Measurements from ENCODE around the gene RFFL. TPM values are rescaled to one million over a fixed set of nuclear protein-coding genes. Genes with fewer than 3 reads are reported as not detected.

RFFL gene
- total RNA-seq, 2 donors from 2014 or later, result 12.2 to 20.1 TPM

DNA sequence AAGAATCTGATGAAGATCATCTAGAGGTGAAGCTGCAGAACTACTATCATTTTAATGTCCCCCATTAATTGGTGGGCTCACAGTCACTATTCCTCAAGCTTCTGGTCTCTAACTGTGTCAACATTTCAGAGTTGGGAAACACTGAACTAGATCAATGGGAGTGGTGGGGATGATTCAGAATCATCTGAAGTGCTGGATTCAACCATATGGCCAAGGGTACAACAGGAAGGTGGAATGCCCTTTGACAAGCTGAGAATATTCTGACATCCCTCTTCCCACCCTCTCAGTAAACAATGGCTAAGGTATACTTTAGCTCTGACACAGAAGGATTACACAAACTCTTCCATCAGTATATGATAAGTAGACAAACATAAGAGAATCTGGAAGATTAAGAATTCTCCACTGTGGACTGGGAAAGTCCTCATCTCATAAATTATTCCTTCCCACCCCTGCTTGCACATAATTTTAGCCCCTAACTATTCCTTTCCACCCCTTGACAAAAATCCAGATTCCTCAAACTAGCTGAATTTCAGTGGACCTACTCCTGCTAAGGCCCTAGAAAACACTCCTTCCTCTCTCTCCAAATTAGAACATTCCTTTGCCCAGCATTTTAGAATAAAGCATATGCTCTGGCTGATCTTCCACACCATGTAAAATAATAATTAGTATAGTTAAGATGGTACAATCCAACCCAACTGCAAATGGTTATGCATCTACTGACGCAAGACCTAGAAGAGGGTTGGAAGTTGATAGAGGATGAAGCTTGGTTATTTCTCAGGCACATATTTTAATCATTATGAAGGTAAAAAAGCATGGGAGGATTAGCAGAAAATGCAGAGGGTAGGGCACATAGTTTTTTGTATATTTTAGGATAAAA lies 16.3 kb upstream of the RFFL start:
- H3K9me3 ChIP-seq, result no peaks in the 10 kb centered on the region
- H3K27me3 ChIP-seq, result no peaks in the 10 kb centered on the region
- H3K36me3 ChIP-seq, result no peaks in the 10 kb centered on the region
- no peak for DNase-seq (ENCODE audit: low spot score)
- TF ChIP-seq, protein P1, sequence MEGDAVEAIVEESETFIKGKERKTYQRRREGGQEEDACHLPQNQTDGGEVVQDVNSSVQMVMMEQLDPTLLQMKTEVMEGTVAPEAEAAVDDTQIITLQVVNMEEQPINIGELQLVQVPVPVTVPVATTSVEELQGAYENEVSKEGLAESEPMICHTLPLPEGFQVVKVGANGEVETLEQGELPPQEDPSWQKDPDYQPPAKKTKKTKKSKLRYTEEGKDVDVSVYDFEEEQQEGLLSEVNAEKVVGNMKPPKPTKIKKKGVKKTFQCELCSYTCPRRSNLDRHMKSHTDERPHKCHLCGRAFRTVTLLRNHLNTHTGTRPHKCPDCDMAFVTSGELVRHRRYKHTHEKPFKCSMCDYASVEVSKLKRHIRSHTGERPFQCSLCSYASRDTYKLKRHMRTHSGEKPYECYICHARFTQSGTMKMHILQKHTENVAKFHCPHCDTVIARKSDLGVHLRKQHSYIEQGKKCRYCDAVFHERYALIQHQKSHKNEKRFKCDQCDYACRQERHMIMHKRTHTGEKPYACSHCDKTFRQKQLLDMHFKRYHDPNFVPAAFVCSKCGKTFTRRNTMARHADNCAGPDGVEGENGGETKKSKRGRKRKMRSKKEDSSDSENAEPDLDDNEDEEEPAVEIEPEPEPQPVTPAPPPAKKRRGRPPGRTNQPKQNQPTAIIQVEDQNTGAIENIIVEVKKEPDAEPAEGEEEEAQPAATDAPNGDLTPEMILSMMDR (IDR thresholded peaks at IDR 0.05), result no peak
- peaks cover 0 to 14% of the 10 kb centered on the region in 2 donors for H3K4me1 ChIP-seq
- no peak overlapping the region for H3K4me3 ChIP-seq
- no peak overlapping the region for H3K27ac ChIP-seq

DNA sequence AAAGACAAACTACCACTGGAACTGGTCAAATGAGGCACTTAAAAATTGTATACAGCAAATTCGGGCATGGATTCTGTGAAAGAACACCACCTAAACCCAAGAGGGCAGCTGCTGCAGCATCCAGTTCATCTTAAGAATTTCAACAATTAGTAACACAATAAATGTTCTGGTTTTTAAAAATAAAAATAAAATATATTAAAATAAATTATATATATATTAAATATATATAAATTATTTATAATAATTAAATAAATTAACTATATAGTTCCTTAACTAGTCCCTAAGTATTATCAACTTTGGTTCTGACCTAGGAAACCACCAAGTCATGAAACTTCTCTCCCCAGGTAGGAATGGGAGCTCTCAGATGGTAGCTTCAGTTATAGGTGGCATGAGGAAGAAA lies 13.4 kb upstream of the RFFL start:
- no peak for DNase-seq (ENCODE audit: low spot score)
- TF ChIP-seq, protein P1 (IDR thresholded peaks at IDR 0.05), result no peak
- H3K9me3 ChIP-seq, result no peaks in the 10 kb centered on the region
- H3K27ac ChIP-seq, result no peak overlapping the region
- no peaks in the 10 kb centered on the region for H3K27me3 ChIP-seq
- H3K36me3 ChIP-seq, result no peaks in the 10 kb centered on the region
- peaks cover 0 to 6% of the 10 kb centered on the region in 2 donors for H3K4me1 ChIP-seq
- H3K4me3 ChIP-seq, result no peak overlapping the region

DNA sequence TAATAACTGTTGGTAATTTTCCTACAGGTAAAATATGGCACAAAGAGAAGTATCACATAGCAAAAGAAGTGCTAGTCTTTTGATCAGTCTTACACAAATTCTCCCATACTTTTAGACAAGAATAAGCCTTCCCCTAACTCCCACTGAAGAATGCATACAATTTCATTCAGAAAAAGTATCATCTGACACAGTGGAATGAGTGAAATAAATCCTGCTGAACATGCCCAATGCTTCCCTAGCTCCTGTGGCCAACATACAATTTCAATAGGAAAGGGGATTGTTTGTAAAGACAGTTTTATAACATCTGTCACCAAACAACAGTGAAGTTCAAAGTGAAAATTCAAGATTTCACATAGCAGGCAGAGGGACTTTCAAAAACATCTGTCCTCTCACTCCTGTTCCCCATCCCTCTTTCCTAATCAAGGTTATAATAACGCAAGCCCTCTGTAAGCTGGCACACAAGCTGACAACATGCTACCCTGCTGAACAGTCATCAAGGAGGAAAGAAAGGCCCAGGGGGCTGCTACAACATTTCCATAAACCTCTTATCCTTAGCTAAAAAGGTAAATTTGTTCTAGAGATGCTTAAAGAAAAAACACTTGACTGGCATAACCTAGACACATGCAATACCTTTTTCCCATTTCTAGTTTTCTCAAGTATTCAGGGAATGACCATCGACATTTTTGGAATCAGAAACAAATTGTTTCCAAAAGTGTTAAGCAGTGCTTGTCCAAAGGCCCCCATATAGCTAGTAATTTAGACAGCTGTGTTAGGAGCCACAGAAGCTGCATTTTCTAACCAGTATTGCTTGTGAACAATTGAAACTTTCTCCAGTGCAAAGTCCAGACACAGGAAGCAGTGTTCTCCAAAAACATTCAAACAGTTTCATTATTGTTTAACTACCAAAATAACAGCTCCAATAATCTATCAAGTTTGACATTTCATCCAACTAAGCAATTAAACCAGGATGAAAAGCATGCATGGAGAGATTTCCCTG lies 11.5 kb upstream of the RFFL start:
- H3K27me3 ChIP-seq, result no peaks in the 10 kb centered on the region
- TF ChIP-seq, protein P1 (IDR thresholded peaks at IDR 0.05), result no peak
- DNase-seq (ENCODE audit: low spot score), result no peak
- H3K4me3 ChIP-seq, result no peak overlapping the region
- H3K27ac ChIP-seq, result no peak overlapping the region
- no peaks in the 10 kb centered on the region for H3K9me3 ChIP-seq
- H3K4me1 ChIP-seq, result peaks cover 0 to 4% of the 10 kb centered on the region in 2 donors
- H3K36me3 ChIP-seq, result no peaks in the 10 kb centered on the region

DNA sequence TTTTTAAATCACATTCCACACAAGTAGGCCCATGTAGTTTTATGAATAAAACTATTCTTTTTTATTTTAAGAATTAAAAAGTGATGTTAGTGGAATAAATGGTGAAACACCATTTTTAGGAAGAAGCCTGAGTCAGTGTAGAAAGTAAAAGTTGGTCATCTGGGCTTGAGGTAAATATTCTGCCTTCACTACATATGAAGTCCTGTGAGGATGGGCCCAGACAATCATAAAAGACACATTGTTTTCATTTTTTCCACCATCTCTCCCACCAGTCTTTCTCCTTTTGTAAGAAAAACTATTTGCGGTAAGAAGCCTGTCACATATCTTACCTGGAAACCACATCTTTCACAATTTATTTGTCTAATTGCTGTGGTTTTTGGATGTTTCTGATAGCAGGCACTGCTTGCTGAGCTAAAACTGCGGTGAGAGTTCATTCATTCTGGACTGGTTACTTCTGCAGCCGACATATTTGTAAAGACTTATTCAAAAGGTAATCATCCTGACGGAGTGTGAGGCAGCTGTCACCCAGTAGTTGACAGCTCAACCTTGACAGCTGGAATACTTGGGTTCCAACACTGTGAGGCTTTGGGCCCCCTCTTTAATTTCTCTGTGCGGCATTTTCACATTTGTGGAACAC lies 10.6 kb upstream of the RFFL start:
- Histone ChIP-seq H3K27ac (no peak overlapping the region), H3K27me3 (no peaks in the 10 kb centered on the region), H3K4me1 (peaks cover 0 to 4% of the 10 kb centered on the region in 2 donors), H3K36me3 (no peaks in the 10 kb centered on the region), H3K9me3 (no peaks in the 10 kb centered on the region), H3K4me3 (no peak overlapping the region)
- TF ChIP-seq, protein P1 (IDR thresholded peaks at IDR 0.05), result no peak
- DNase-seq (ENCODE audit: low spot score), result no peak

DNA sequence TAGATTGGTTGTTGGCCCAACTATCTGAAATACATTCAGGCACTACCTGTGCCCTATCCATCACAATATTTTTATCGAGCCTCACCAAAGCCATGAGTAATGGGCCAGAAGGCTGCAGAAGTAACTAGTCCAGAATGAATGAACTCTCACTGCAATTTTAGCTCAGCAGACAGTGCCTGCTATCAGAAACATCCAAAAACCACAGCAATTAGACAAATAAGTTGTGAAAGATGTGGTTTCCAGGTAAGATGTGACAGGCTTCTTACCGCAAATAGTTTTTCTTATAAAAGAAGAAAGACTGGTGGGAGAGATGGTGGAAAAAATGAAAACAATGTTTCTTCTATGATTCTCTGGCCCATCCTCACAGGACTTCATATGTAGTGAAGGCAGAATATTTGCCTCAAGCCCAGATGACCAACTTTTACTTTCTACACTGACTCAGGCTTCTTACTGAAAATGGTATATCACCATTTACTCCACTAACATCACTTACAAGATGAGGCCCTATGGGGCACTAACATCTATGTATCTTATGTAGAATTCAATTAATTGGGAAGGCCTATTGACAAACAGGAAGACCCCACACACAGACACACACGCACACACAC lies 9.8 kb upstream of the RFFL start:
- Histone ChIP-seq H3K9me3 (no peaks in the 10 kb centered on the region), H3K27ac (no peak overlapping the region), H3K4me3 (no peak overlapping the region), H3K36me3 (no peaks in the 10 kb centered on the region), H3K27me3 (no peaks in the 10 kb centered on the region), H3K4me1 (peaks cover 0 to 4% of the 10 kb centered on the region in 2 donors)
- TF ChIP-seq, protein P1 (IDR thresholded peaks at IDR 0.05), result no peak
- no peak for DNase-seq (ENCODE audit: low spot score)

All from right atrium auricular region (tissue), 2 donors.